HG03066 (cell line): ENCODE measurements around the gene RUBCN.
A peak's percentile ranks its signal among the peaks of the same experiment; 100 is the strongest.
"Not testable (repeated sequence)": the region's sequence is repeated elsewhere in the genome, so short reads cannot be mapped to it uniquely, and the experiment has no call there.

Experiments used
- ATAC-seq: cut with Tn5 transposase; IDR thresholded peaks from one replicate; pipeline ENCODE4 v1.9.1; 2021; ENCODE audit warnings: low read depth; ENCODE audit not compliant: unreplicated experiment

RUBCN gene

DNA sequence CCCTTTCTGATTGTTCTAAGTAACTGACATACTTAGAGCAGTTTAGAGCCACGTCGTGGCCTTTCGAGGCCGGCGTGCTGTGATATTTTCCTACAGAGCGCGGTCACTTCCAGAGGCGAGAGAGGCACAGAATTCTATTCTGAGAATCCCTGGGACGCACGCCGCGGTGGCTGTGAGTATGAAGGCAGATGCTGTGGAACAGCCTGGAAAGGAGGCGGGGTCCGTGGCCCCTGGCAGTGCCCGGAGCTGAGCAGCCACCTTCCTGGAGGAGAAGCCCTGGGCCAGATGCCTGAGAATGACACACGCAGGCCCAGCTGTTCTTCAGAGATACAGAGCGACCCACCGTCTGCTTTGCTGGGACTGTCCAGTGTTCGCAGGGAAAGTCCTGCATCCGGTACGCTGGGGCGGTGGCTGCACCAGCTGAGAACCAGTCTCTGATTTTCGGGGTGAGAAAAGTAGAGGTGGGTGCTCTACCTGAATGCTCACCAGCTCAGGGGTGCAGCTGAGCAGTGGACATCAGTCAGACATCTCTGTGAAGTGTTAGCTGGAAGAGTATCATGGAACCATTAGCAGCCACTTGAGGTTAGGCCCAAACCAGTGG lies 75.4 kb downstream of the RUBCN start:
- not testable (repeated sequence) for ATAC-seq

DNA sequence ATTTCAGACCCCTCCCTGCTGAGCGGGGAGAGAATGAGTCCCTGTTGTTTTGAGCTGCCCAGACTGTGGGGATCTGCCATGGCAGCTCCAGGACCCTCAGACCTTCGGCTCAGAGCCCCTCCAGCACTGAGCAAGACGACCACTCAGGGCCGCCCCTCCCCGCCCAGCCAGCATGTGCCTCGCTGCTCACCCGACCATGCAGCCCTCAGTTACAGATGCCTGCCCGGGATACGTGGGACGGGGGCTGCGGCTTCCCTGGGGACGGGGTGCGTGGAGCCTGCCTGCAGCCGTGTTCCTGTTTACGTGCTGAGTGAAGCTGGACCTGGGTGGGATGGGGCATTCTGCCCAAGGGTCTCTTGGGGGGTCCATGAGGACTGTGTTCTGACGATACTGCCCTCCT lies 77.0 kb downstream of the RUBCN start:
- ATAC-seq, result not testable (repeated sequence)

DNA sequence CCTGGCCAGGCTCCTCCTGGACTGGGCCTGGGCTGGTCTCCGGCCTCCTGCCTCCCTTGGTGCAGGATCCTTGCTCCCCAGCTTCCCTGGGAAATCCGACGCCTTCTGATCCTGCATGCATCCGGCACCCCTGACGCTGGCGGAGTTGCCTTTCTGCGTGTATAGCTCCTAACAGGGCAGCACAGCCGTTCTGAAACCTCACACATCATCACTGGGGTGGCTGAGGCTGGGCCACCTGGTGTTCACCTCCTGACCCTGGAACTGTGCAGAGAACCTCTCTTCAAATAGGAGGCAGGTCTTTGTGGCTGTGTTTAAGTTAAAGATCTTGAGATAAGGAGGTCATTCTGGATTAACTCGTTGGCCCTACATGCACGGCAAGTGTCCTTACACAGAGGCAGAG lies 77.6 kb downstream of the RUBCN start:
- ATAC-seq, result peak; percentile 70

DNA sequence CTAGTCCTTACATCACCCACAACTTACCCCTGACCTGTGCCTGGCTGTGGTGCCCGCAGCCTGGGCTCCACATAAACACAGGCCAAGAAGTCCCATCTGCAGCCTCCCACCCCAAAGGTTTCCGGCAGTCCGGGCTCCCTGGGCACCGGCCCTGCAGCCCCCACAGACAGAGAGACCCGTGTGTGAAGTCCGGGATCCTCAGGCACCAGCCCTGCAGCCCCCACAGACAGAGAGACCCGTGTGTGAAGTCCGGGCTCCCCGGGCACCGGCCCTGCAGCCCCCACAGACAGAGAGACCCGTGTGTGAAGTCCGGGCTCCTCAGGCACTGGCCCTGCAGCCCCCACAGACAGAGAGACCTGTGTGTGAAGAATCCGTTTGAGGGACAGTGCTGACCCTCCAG lies 78.0 kb downstream of the RUBCN start:
- ATAC-seq, result not testable (repeated sequence)

DNA sequence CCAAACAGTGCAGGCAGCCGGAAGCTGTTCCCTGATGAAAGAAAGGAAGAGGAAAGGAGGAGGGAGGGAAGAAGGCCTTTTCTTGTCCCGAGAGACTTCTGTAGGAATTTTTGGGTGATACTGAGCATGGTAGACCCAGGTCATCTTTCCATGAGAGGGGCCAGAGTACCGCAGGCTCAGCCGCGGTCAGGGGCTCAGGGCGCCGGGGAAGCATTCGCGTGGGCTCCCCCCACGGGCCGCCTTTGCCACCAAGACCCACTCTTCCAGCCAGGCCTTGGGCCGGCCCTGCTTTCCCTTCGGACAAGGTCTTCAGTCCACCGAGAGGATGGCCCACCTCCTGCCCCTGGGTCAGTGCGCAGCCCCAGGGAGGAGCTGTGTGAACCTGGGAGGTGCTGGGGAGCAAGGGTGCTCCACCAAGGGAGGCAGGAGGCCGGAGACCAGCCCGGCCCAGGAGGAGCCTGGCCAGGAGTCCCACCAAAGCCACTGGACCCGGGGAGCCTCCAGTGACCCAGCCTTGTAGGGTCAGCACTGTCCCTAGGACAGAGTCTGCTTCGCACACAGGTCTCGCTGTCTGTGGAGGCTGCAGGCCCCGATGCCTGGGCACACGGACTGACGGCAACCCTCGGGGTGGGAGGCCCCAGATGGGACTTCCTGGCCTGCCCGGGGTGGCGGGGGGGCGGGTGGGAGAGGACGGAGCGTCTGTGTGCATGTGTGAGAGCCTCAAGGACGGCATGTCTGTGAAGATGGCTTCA lies 79.0 kb downstream of the RUBCN start:
- not testable (repeated sequence) for ATAC-seq

DNA sequence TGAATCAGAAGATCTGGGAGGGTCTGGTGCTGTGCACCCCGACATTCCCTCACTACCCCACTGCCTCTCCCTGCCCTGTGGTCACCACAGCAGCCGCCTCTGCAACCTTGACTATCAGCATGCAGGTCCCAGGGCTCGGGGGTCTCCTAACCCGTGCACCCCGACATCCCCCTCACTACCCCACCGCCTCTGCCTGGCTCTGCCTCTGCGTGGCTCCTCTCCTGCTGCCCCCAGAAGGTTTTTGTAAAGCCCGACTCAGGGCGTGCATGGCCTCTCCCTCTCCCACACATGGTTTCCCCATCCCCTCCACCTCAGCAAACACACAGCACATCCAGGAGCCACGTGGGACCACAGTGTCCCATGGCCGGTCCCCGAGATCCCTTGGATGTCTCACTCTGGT lies 79.7 kb downstream of the RUBCN start:
- not testable (repeated sequence) for ATAC-seq

DNA sequence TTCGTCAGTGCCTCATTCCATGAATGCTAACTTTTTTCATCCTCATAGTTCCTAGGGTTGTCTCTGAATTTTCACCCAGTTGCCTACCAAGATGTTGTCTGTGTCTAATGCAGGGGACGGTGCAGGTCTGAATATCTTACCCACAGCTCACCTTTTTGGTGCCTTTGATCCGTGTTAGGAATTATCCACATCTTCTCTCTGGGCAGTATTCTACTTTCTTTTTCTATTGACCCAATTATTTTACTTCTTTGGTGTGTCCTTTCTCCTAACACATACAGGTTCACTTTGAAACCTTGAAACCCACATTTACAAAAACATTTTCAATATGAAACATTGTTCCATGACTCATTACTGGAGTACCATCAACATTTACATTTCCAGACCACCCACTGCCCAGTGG lies 80.6 kb downstream of the RUBCN start:
- ATAC-seq, result not testable (repeated sequence)

DNA sequence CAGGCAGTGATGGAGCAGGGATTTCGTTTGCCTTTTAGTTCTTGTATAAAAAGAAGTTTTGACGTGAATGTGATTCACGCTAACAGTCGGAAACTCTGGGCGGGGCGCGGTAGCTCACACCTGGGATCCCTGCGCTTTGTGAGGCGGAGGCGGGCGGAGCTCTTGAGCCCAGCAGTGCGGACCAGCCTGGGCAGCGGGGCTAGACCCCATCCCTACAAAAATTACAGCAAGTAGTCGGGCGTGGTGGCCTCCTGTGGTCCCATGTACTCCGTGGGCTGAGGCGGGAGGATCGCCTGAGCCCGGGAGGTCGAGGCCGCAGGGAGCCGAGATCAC lies 81.7 kb downstream of the RUBCN start:
- ATAC-seq, result peak; percentile 17

DNA sequence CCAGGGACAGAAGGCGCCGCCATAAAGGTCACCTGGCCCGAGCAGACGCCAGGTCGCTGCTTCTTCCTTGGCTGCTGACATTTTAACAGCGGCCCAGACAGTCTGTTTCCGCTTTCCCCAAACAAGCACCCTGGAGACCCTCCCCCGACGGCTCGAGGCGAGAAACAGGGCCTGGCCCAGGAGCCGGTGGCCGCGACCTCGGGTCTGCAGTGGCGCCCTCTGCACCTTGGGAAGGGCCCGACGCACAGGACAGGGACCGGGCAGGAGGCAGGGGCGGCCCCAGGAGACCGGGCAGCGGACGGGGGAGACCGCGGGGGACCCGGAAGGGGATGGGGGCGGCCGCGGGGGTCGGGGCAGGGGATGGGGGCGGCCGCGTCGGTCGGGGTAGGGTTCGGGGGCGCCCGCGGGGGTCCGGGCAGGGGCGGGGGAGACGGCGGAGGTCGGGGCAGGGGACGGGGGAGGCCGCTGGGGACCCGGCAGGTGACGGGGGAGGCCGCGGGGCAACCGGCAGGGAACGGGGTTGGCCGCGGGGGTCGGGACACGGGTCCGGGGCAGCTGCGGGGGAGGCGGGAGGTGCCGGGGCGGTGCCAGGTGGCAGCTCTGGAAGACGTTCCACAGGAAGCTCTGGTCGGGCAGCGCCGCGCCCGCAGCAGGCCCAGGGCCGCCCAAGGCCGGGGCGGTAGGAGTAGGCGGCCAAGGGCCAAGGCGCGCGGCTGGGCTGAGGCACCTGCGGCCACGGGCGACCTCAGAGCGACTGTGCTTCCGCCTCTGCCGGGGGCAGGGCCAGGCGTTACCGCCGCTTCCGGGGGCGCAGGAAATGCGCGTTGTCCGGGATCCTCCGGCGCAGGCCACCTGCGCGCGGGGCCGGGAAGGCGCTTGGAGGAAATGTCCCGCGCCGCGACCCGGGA lies 82.4 kb downstream of the RUBCN start:
- peak; percentile 79 for ATAC-seq

DNA sequence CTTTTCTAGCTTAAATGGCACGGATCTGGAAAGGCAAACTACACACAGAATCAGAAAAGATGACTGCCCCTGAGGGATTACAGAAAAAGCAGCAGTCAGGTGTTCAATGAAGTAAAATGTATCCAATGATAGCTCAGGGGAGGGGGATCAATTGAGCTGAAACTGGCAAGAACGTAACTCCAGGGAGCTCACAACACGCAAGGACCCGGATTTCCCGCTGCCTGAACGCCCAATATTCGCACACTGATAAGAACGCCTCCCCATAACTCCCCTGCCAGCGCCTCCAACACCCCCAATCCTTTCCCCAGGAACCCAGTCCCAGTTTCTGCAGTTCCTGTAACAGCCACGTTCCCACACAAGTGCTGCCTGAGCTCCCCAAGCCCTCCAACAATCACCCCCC lies 83.8 kb downstream of the RUBCN start:
- not testable (repeated sequence) for ATAC-seq

DNA sequence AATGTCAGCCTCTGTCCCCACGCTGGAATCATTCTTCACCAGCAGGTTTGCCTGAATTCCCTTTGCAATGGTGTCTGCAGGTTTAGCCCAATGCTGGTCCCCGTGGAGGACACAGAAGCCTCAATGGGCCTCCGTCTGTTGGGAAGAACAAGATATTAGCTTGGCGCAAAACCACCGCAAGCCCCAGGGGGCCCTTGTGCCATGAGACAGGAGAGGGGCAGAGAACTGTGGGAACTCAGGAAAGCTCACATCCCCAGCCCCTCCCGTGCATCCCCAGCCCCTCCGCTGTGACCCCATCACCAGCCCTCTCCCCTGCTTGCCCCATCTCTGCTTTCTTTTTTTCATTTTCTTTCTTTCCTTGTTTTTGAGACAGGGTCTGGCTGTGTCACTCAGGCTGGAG lies 89.1 kb downstream of the RUBCN start:
- ATAC-seq, result not testable (repeated sequence)

DNA sequence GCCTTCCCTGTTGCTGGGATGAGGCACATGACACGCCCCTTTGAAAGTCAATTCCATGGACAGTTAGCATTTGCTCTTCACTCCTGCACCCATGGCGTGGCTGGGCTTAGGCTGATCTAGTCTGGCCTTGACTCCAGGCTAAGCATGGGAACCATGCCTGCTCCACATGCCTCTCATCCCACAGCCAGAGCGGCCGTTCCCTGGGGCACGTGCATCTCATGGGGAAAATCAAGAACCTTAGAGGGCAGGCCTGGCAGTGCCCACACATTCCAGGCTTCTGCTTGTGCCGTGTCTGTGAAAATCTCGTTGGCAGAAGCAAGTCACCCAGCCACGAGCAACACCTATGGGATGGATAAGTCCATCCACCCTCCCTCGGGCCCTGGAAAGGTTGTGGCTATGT lies 89.5 kb downstream of the RUBCN start:
- not testable (repeated sequence) for ATAC-seq

DNA sequence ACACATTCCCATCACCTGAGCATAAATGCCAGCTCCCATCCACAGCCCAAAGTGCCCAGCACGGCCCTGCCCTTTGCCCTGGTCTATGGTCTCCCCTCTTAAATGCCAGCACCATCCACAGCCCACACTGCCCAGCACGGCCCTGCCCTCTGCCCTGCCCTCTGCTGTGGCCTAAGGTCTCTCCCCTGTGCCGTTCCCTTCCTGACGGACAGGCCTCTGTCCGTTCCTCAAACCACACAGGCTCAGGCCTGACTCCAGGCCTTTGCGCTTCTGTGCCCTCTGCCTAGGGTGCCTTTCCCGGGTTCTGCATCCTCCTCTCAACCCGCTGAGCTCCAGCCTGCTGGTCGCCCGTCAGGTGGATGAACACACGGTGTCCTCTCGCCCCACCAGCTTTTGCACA lies 90.4 kb downstream of the RUBCN start:
- ATAC-seq, result not testable (repeated sequence)

DNA sequence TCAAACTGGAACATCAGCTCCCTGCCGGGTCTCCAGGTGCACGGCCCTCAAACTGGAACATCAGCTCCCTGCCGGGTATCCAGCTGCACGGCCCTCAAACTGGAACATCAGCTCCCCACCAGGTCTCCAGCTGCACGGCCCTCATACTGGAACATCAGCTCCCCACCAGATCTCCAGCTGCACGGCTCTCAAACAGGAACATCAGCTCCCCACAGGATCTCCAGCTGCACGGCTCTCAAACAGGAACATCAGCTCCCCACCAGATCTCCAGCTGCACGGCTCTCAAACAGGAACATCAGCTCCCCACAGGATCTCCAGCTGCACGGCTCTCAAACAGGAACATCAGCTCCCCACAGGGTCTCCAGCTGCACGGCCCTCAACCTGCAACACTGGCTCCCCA lies 99.1 kb downstream of the RUBCN start:
- not testable (repeated sequence) for ATAC-seq

DNA sequence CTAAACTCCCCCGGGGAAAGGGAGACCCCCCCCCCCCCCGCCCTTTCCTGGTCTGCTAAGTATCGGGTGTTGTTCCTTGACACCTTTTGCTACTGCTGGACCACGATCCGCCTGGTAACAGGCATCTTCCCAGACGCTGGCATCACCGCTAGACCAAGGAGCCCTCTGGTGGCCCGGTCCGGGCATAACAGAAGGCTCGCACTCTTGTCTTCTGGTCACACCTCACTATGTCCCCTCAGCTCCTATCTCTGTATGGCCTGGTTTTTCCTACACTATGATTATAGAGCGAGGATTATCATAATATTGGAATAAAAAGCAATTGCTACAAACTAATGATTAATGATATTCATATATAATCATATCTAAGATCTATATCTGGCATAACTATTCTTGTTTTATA lies 104.7 kb downstream of the RUBCN start:
- ATAC-seq, result not testable (repeated sequence)

DNA sequence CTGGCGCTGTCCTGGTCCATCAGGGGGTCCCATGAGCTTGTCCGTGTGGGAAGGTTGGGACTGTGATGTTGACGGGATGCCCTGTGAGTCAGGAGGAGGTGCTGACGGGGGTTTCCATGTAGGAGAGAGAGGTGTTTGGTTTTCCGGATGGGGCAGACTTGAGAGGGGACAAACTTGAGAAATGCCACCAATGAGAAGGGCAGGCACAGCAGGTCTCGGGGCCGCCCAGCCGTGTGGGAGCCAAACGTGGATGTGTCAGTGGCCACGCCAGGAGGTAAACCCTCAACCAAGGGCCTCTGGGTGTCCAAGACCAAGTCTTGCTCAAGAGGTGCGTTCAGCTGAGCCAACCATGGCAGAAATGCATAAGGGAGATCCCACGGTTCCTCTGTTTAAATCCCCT lies 105.9 kb downstream of the RUBCN start:
- not testable (repeated sequence) for ATAC-seq

DNA sequence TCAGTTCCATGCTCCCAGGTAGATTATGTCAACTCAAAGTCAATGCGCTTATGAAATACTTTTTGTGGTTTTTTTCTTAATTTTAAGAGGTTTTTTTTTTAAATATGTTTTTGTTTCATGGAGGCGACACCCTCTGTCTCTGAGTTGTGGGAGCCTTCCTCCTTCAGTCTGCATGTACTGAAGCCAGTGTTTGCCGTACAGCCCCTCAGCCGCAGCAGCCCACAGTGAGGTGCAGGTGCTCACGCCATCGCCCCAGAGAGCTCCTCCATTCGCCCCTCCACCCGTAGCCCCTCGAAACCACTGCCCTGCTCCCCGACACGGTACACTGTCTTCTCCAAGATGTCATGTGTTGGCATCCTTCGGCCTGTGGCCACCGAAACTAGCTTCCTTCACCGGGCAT lies 107.4 kb downstream of the RUBCN start:
- not testable (repeated sequence) for ATAC-seq

DNA sequence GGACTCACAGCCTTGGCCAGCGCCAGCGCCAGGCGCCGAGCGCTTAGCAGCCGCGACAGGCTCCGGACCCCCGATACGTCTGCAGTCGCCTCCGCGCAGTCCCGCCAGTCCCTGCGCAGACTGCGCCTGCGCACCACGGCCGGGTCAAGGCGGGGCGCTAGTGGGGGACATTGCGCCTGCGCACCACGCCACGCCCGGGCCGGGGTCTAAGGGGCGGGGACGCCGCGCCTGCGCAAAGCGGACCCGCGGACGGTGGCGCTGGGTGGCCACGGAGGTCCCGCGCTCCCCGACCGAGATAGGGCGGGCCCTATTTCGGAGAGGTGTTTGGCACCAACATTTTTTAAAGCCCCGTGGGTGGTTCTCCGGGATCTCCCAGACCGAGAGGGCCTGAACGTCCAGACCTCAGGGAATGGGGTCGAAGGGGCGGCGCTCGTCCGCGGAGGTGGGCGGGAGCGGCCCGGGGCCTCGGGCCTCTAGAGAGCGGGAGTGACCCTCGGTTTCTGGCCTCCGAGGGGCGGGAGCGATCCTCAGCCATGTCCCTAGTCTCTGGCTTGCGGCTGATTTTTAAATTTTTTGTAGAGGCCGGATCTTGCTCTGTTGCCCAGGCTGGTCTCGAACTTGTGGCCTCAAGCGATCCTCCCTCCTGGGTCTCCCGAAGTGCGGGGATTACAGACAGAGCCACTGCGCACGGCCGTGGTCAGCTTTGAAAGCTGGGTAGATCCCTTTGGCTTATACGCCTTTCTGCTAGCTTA lies 108.8 kb downstream of the RUBCN start:
- ATAC-seq, result peak; percentile 84

DNA sequence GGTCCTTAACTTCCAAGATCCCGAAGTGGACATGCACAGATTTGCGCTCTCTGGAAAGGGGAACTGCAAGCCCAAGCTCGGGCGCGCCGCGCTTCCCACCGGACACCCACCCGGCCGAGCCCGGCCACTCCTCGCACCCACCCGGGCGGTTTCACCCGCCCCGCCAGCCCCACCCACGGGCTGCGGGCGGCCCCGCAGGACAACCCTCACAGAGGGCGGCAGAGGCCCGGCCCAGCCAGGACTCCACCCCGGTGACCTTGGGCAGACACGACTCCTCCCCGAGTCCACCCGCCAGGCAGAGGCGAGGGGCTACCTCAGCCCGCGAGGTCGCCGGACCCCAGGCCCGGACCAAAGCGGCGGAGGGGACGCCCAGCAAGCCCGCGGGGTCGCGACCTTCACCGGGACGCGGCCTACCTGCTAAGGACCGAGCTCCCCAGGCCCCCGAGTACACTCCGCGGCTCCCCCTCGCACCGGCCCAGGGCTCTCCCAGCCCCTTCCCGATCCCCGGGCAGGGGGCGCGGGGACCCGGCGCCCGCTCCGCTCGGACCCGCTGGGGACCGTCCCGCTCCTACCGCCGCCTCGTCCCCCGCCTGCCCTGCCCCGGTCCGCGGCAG lies 109.4 kb downstream of the RUBCN start:
- peak; percentile 49 for ATAC-seq
